Measurements from ENCODE around the gene TIMP4. TPM values are rescaled to one million over a fixed set of nuclear protein-coding genes. Genes with fewer than 3 reads are reported as not detected.

Gene TIMP4
- total RNA-seq, 1 donor from 2014 or later: 35.1 TPM

- no peak for TF ChIP-seq POLR2AphosphoS5 (IDR thresholded peaks at IDR 0.05; ENCODE audit: insufficient read depth in 1 of 2, low read depth in 1 of 2)
- TF ChIP-seq CTCF (IDR thresholded peaks at IDR 0.05): no peak
- no peak for TF ChIP-seq POLR2A (IDR thresholded peaks at IDR 0.05)
- H3K27ac ChIP-seq: no peak overlapping the region
- H3K27me3 ChIP-seq: no peaks in the 10 kb centered on the region
- peak; percentile 64 to 79 for DNase-seq (ENCODE audit: extremely low spot score in 2 of 2)
- H3K36me3 ChIP-seq: no peaks in the 10 kb centered on the region
- H3K4me3 ChIP-seq: no peak overlapping the region
- intact Hi-C loops (cut with DNase I): no loop called here
- peaks cover 55% of the 10 kb centered on the region for H3K4me1 ChIP-seq
- H3K9me3 ChIP-seq: no peaks in the 10 kb centered on the region
These were observed 31.6 kb upstream of the TIMP4 start for GRCh38 chr3:12190221-12190807.

GRCh38 chr3:12188681-12189287, 30.1 kb upstream of the TIMP4 start:
- H3K4me1 ChIP-seq: peaks cover 40% of the 10 kb centered on the region
- no peaks in the 10 kb centered on the region for H3K36me3 ChIP-seq
- peak; percentile 77 to 80 for DNase-seq (ENCODE audit: extremely low spot score in 2 of 2)
- no peaks in the 10 kb centered on the region for H3K9me3 ChIP-seq
- no peaks in the 10 kb centered on the region for H3K27me3 ChIP-seq
- H3K4me3 ChIP-seq: no peak overlapping the region
- TF ChIP-seq POLR2A (IDR thresholded peaks at IDR 0.05) (no peak), POLR2AphosphoS5 (IDR thresholded peaks at IDR 0.05; ENCODE audit: insufficient read depth in 1 of 2, low read depth in 1 of 2) (no peak), CTCF (IDR thresholded peaks at IDR 0.05) (no peak)
- intact Hi-C loops (cut with DNase I): no loop called here
- H3K27ac ChIP-seq: peak overlapping the region; percentile 67

- Histone ChIP-seq H3K27ac (peak overlapping the region; percentile 67), H3K9me3 (no peaks in the 10 kb centered on the region), H3K27me3 (no peaks in the 10 kb centered on the region), H3K4me1 (peaks cover 35% of the 10 kb centered on the region), H3K36me3 (no peaks in the 10 kb centered on the region), H3K4me3 (no peak overlapping the region)
- TF ChIP-seq CTCF (IDR thresholded peaks at IDR 0.05): no peak
- no peak for TF ChIP-seq POLR2A (IDR thresholded peaks at IDR 0.05)
- TF ChIP-seq POLR2AphosphoS5 (IDR thresholded peaks at IDR 0.05; ENCODE audit: insufficient read depth in 1 of 2, low read depth in 1 of 2): no peak
- peak; percentile 87 to 90 for DNase-seq (ENCODE audit: extremely low spot score in 2 of 2)
- intact Hi-C loops (cut with DNase I): no loop called here
These were observed 29.6 kb upstream of the TIMP4 start for GRCh38 chr3:12188328-12188648.

- Histone ChIP-seq H3K4me3 (no peak overlapping the region), H3K36me3 (no peaks in the 10 kb centered on the region), H3K9me3 (no peaks in the 10 kb centered on the region), H3K4me1 (peaks cover 29% of the 10 kb centered on the region), H3K27me3 (no peaks in the 10 kb centered on the region), H3K27ac (peak overlapping the region; percentile 67)
- intact Hi-C loops (cut with DNase I): no loop called here
- TF ChIP-seq POLR2AphosphoS5 (IDR thresholded peaks at IDR 0.05; ENCODE audit: insufficient read depth in 1 of 2, low read depth in 1 of 2): no peak
- TF ChIP-seq CTCF (IDR thresholded peaks at IDR 0.05): no peak
- no peak for TF ChIP-seq POLR2A (IDR thresholded peaks at IDR 0.05)
- peak in 1 of 2 donors; percentile 87 for DNase-seq (ENCODE audit: extremely low spot score in 2 of 2)
These were observed 29.0 kb upstream of the TIMP4 start for GRCh38 chr3:12187448-12188327.

Data from vagina (tissue), 2 donors.